HG02798 (cell line): ENCODE measurements around the gene RHOXF2.
A peak's percentile ranks its signal among the peaks of the same experiment; 100 is the strongest.
"Not testable (repeated sequence)": the region's sequence is repeated elsewhere in the genome, so short reads cannot be mapped to it uniquely, and the experiment has no call there.

Experiments
- ATAC-seq: cut with Tn5 transposase; IDR thresholded peaks from one replicate; pipeline ENCODE4 v1.9.1; 2021; ENCODE audit warnings: mild to moderate bottlenecking; ENCODE audit not compliant: unreplicated experiment, poor library complexity

Gene RHOXF2

DNA sequence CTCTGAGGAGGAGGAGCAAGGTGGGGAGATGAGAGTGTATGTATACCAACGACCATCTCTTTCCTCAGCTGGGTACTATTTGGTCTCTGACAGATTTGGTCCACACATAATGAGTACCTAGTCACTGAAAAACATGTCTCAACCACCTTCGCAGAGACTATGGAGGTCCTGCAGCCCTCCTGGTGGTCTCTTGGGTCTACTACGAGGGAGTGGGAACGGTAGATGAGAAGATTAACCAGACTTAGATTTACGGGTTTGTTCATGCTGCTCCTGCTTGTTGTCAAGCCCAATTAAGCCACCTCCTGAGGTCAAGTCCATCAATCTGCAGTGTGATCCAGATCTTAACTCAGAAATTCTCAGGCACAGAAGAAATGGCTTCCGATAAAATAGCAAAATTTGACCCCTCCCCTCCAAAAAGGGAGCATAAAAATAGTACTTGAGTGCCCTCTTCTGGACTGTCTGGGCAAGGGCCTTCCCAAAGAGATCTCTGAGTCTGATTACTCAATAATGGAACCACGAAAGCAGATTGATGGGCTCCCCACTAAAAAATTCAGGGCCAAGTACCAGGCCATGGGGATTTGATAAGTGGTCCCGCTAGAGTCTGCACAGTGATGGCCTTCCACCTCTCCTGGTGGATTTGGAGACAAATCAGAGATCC, 38.3 kb downstream of the RHOXF2 start:
- ATAC-seq: not testable (repeated sequence)

DNA sequence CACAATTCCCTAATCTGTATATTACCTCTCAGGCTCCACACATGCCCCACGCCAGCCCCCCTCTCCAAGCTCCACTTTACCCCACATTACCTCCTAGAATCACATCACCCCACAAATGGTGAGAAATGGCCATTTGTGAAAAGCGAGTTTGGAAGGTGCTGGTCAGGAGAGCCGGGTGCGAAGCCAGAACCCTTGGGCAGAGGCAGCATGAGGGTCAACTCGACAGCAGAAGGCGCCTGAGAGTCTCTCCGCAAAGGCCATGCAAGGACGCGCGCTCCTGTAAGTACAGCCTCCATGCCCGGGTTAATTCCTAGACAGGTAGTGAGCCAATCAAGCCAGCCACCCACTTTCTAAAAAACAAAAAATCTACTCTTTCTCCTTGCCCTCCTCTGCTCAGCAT, 42.4 kb downstream of the RHOXF2 start:
- no peak for ATAC-seq

DNA sequence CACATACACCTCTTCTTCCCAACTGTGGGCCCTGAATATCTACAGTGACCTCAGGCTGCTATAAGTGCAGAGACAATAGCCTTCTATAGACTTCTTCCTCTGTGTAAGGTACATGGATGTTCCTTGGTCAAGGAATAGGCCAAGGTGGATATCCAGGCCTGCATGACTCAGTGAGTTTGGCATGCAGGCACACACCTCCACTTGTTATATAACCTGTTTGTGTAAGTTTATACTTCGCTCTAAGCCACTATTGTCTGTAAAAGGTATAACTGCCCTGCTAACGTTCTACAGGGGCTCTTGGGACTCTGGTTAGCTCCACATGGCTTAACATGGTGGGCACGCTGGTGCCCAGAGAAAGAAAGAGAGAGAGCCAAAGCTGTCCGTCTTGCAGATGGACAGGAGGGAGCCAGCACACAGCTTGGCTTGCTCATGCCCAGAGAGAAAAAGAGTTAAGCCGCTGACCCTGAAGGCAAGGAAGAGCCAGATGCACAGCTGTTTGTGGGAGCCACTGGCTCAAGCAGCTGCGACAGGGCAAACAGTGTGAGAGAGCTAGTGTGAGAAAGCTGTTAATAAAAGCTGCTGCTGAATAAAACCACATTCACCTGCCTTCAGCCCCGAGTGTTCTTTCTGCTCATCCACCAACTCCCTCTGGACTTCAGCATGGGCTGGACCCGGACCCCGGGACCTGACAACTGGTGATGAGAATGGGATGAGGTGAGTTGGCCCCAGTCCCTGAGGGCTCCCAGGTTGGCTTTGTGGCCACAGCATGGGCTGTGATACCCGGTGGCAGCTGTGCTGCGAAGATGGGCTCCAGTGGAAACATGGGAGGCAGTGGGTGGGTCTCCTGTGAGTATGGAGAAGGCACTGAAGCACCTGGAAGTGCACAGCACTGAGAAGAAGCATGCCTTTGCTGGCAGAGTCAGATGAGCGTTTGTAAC, 47.7 kb downstream of the RHOXF2 start:
- no peak for ATAC-seq

DNA sequence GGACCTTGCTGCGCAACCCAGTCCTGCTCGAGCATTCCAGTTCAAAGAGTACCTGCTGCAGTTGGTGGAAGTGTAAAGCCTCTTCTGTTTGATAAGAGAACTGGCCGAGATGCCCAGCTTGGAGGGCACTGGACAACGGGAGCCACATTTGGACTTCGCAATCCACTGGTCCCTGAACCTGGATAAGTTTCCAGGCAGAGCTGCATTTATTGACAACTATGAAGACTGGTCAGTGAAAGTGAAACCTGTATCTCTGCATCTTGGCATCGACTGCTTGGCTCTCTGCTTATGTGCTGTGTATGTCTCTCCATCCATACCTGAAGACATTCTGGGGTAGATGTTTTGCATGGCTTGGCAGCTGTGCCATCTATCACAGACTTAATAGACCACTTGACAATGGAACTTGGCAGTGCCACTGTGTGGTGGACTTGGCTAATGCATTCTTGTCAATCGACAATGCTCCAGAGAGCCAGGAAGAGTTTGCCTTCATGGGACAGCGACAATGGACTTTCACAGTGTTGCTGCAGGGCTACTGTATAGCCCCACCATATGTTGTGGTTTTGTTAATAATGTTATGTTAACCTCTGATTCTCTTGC, 48.7 kb downstream of the RHOXF2 start:
- ATAC-seq: no peak

DNA sequence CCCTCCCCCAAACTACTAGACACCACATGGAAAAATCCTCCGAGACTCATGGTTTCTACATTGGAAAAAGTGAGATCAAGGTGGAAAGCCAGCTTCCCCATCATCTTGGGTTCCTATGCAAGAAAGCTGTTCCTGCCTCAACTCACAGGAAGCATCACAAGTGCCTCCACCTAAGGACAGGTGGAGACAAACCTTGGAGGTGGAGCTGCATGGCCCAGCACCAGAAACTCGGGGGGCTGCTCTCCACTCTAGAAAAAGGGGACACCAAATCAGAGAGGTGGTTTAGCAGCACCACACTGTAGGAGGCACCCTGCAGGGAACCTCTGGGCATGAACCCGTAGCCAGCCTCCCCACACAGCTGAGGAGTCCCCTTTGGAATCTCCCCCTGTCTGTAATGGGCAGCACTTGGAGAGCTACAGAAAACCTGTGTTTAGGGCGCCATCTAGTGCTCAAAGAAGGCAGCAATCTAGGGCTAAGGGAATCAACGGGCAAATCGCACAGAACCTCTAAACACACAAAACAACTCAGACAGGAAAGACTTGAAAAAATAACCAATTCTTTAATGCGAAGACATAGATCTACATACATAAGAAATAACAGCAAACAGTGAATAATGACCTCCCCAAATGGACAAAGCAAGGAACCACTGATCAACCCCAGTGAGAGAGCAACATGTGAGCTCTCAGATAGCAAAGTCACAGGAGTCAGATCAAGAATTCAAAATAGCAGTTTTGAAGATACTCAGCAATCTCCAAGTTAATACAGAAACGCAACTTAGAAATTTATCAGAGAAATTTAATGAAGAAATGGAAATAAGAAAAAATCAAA, 55.2 kb downstream of the RHOXF2 start:
- peak; percentile 69 for ATAC-seq
